DOHH2 (cell line): ENCODE results near the gene LRP11.

Experiments used
- EZH2phosphoT487 ChIP-seq: fragments of 200-600 bp; sonication (generic); IDR thresholded peaks from 2 replicates; pipeline ENCODE4 v1.6.1; 2017; ENCODE audit warnings: borderline replicate concordance, mild to moderate bottlenecking, antibody characterized with exemption, low read length, moderate library complexity, mixed read lengths
- TF ChIP-seq, protein P1 (sequence below): fragments of 200-600 bp; sonication (generic); IDR thresholded peaks from one replicate; pipeline ENCODE4 v1.5.1; 2014; ENCODE audit warnings: antibody characterized with exemption, mild to moderate bottlenecking, low read depth, low read length; ENCODE audit not compliant: poor library complexity, severe bottlenecking

DNA sequence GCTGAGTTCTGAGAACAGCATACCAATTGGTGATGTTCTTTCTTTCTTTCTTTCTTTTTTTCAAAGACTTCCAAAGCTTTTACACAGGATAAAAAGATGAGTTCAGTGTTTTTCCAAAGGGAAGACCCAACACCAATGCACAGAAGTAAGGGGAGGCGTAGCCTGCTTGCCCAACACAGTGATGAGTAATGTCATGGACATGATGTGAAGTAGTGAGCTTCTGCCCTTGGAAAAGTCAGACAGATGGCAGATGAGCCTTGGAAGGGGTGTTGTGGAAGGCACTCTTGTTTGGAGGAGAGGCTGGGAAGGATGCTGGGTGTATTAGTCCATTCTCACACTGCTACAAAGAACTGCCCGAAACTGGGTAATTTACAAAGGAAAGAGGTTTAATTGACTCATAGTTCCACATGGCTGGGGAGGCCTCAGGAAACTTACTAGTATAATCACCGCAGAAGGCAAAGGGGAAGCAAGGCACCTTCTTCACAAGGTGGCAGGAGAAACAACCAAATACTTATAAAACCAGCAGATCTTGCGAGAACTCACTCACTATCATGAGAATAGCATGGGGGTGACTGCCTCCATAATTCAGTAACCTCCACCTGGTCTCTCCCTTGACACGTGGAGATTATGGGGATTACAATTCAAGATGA is 12.6 kb downstream of the LRP11 start:
- TF ChIP-seq, protein P1, sequence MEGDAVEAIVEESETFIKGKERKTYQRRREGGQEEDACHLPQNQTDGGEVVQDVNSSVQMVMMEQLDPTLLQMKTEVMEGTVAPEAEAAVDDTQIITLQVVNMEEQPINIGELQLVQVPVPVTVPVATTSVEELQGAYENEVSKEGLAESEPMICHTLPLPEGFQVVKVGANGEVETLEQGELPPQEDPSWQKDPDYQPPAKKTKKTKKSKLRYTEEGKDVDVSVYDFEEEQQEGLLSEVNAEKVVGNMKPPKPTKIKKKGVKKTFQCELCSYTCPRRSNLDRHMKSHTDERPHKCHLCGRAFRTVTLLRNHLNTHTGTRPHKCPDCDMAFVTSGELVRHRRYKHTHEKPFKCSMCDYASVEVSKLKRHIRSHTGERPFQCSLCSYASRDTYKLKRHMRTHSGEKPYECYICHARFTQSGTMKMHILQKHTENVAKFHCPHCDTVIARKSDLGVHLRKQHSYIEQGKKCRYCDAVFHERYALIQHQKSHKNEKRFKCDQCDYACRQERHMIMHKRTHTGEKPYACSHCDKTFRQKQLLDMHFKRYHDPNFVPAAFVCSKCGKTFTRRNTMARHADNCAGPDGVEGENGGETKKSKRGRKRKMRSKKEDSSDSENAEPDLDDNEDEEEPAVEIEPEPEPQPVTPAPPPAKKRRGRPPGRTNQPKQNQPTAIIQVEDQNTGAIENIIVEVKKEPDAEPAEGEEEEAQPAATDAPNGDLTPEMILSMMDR, result no peak
- no peak for TF ChIP-seq EZH2phosphoT487
